IMR-90 (cell line): Measurements from ENCODE around the gene NCOA7. TPM values are rescaled to one million over a fixed set of nuclear protein-coding genes. Genes with fewer than 3 reads are reported as not detected.

Experiments
- ATAC-seq: fragments of 200-7000 bp; cut with Tn5 transposase; 2 replicates; pipeline ENCODE4 v1.9.1; 2020; ENCODE audit warnings: low read depth, mild to moderate bottlenecking, moderate library complexity
- BruUV-seq: library from RNA; stranded (reverse); fragments of 400-500 nt; replicated peaks from 2 replicates; lab custom pipeline; 2021; lab: Mats Ljungman, UMichigan
- CTCF ChIA-PET: fragments of 300-600 bp; formaldehyde crosslinking; extraction: SDS; loops from one replicate; lab custom pipeline; 2021; ENCODE audit warnings: antibody characterized with exemption; lab: Yijun Ruan, JAX
- POLR2A ChIA-PET: fragments of 300-600 bp; sonication (Branson Sonifier 250); formaldehyde crosslinking; loops from one replicate; lab custom pipeline; 2022; ENCODE audit warnings: antibody characterized with exemption; ENCODE audit not compliant: unreplicated experiment; lab: Charles Lee
- DNase-seq: peaks from one replicate; pipeline ENCODE4 v3.0.0; 2013
- H2AFZ ChIP-seq: replicated peaks from 2 replicates; pipeline ENCODE3; 2013; ENCODE audit warnings: low read length, mild to moderate bottlenecking; ENCODE audit not compliant: poor library complexity
- H2AK5ac ChIP-seq: 2 replicates; pipeline ENCODE4 v1.6.1; 2013; ENCODE audit warnings: low read depth, low read length, inconsistent platforms
- H2AK9ac ChIP-seq: replicated peaks from 2 replicates; pipeline ENCODE3; 2013; ENCODE audit warnings: mild to moderate bottlenecking, low read depth, low read length, moderate library complexity; ENCODE audit not compliant: poor library complexity
- H2BK120ac ChIP-seq: 2 replicates; pipeline ENCODE4 v1.6.1; 2013; ENCODE audit warnings: low read depth, low read length, inconsistent platforms
- H2BK15ac ChIP-seq: 3 replicates; pipeline ENCODE4 v1.6.1; 2013; ENCODE audit warnings: low read depth, low read length, inconsistent platforms
- H2BK20ac ChIP-seq: 2 replicates; pipeline ENCODE4 v1.6.1; 2013; ENCODE audit warnings: low read depth, mild to moderate bottlenecking, inconsistent platforms, low read length, moderate library complexity
- H2BK5ac ChIP-seq: 2 replicates; pipeline ENCODE4 v1.6.1; 2013; ENCODE audit warnings: mild to moderate bottlenecking, low read depth, low read length, inconsistent platforms; ENCODE audit not compliant: poor library complexity, severe bottlenecking
- H3K14ac ChIP-seq: replicated peaks from 2 replicates; pipeline ENCODE4 v1.6.1; 2013; ENCODE audit warnings: low read depth, low read length, inconsistent platforms
- H3K18ac ChIP-seq: 2 replicates; pipeline ENCODE4 v1.6.1; 2013; ENCODE audit warnings: low read depth, low read length, control low read depth
- H3K23ac ChIP-seq: 2 replicates; pipeline ENCODE4 v1.6.1; 2013; ENCODE audit warnings: low read depth, low read length, inconsistent platforms
- H3K27ac ChIP-seq: 2 replicates; pipeline ENCODE4 v1.5.1; 2013; ENCODE audit warnings: mild to moderate bottlenecking, control low read depth, low read length; ENCODE audit not compliant: insufficient read depth
- H3K27me3 ChIP-seq: 2 replicates; pipeline ENCODE4 v1.6.1; 2013; ENCODE audit warnings: low read length; ENCODE audit not compliant: control insufficient read depth, insufficient read depth
- H3K36me3 ChIP-seq: 2 replicates; pipeline ENCODE4 v1.6.1; 2013; ENCODE audit warnings: low read length, mixed read lengths; ENCODE audit not compliant: control insufficient read depth, insufficient read depth
- H3K4ac ChIP-seq: 2 replicates; pipeline ENCODE4 v1.6.1; 2013; ENCODE audit warnings: low read depth, low read length, inconsistent platforms
- H3K4me1 ChIP-seq: 2 replicates; pipeline ENCODE4 v1.6.1; 2013; ENCODE audit warnings: low read length, mixed read lengths; ENCODE audit not compliant: control insufficient read depth, insufficient read depth
- H3K4me2 ChIP-seq: 2 replicates; pipeline ENCODE4 v1.6.1; 2013; ENCODE audit warnings: low read depth, mild to moderate bottlenecking, control low read depth, low read length, moderate library complexity
- H3K4me3 ChIP-seq: 2 replicates; pipeline ENCODE4 v1.5.1; 2013; ENCODE audit warnings: low read depth, mild to moderate bottlenecking, control low read depth, low read length, moderate library complexity; ENCODE audit not compliant: insufficient read depth
- H3K56ac ChIP-seq: 2 replicates; pipeline ENCODE4 v1.6.1; 2013; ENCODE audit warnings: low read length, inconsistent platforms; ENCODE audit not compliant: insufficient read depth; ENCODE audit errors: extremely low read depth
- H3K79me1 ChIP-seq, 2 experiments: 2 replicates each; pipeline ENCODE4 v1.6.1; 2013; ENCODE audit warnings: low read length in 2 of 2, inconsistent platforms in 1 of 2, low read depth in 1 of 2
- H3K9ac ChIP-seq: 2 replicates; pipeline ENCODE4 v1.6.1; 2013; ENCODE audit warnings: low read depth, low read length, control low read depth
- H3K9me1 ChIP-seq: 2 replicates; pipeline ENCODE4 v1.6.1; 2013; ENCODE audit warnings: low read length, inconsistent platforms; ENCODE audit not compliant: insufficient read depth
- H3K9me3 ChIP-seq: 2 replicates; pipeline ENCODE4 v1.6.1; 2013; ENCODE audit warnings: low read length; ENCODE audit not compliant: control insufficient read depth, insufficient read depth
- H4K20me1 ChIP-seq: 2 replicates; pipeline ENCODE4 v1.6.1; 2013; ENCODE audit warnings: low read length, inconsistent platforms; ENCODE audit not compliant: insufficient read depth
- H4K5ac ChIP-seq: 2 replicates; pipeline ENCODE4 v1.6.1; 2013; ENCODE audit warnings: mild to moderate bottlenecking, low read depth, low read length, control low read depth
- H4K8ac ChIP-seq, 2 experiments: 2 replicates each; pipeline ENCODE4 v1.6.1; 2013; ENCODE audit warnings: low read depth in 2 of 2, low read length in 2 of 2, control low read depth in 1 of 2, inconsistent platforms in 1 of 2
- H4K91ac ChIP-seq: 2 replicates; pipeline ENCODE4 v1.6.1; 2013; ENCODE audit warnings: low read depth, low read length, inconsistent platforms; ENCODE audit not compliant: insufficient read depth
- BHLHE40 ChIP-seq: fragments of 150-350 bp; IDR thresholded peaks from 2 replicates; pipeline ENCODE4 v1.6.1; 2016; ENCODE audit warnings: mild to moderate bottlenecking, low read depth, low read length
- CHD1 ChIP-seq: IDR thresholded peaks from 2 replicates; pipeline ENCODE4 v1.6.1; 2012; ENCODE audit warnings: low read depth, low read length, improper control_type of control experiment
- CTCF ChIP-seq: conservative IDR thresholded peaks from 2 replicates; pipeline ENCODE4 v1.5.1; 2012; ENCODE audit warnings: mild to moderate bottlenecking, low read depth, low read length, improper control_type of control experiment
- FOS ChIP-seq: fragments of 150-350 bp; IDR thresholded peaks from 2 replicates; pipeline ENCODE4 v1.6.1; 2016; ENCODE audit warnings: low read depth, low read length
- MAFK ChIP-seq: IDR thresholded peaks from 2 replicates; pipeline ENCODE4 v1.6.1; 2012; ENCODE audit warnings: low read depth, low read length, improper control_type of control experiment
- MAZ ChIP-seq: IDR thresholded peaks from 2 replicates; pipeline ENCODE4 v1.6.1; 2012; ENCODE audit warnings: low read depth, mild to moderate bottlenecking, low read length, improper control_type of control experiment, moderate library complexity, borderline replicate concordance
- MXI1 ChIP-seq: IDR thresholded peaks from 2 replicates; pipeline ENCODE4 v1.6.1; 2012; ENCODE audit warnings: low read depth, mild to moderate bottlenecking, low read length, moderate library complexity, borderline replicate concordance
- NFE2L2 ChIP-seq: fragments of 150-350 bp; IDR thresholded peaks from 2 replicates; pipeline ENCODE4 v1.6.1; 2016; ENCODE audit warnings: low read depth, mild to moderate bottlenecking, low read length
- POLR2A ChIP-seq: IDR thresholded peaks from 2 replicates; pipeline ENCODE4 v1.6.1; 2012; ENCODE audit warnings: mild to moderate bottlenecking, low read depth, low read length
- RAD21 ChIP-seq: IDR thresholded peaks from 2 replicates; pipeline ENCODE4 v1.6.1; 2012; ENCODE audit warnings: low read length, improper control_type of control experiment
- RCOR1 ChIP-seq: IDR thresholded peaks from 2 replicates; pipeline ENCODE4 v1.6.1; 2012; ENCODE audit warnings: mild to moderate bottlenecking, low read length, improper control_type of control experiment; ENCODE audit not compliant: insufficient replicate concordance
- SMC3 ChIP-seq: fragments of 150-350 bp; IDR thresholded peaks from 2 replicates; pipeline ENCODE4 v1.6.1; 2016; ENCODE audit warnings: low read depth, mild to moderate bottlenecking, antibody characterized with exemption, low read length, moderate library complexity
- USF2 ChIP-seq: fragments of 150-350 bp; IDR thresholded peaks from 2 replicates; pipeline ENCODE4 v1.6.1; 2017; ENCODE audit warnings: mild to moderate bottlenecking, antibody characterized with exemption, low read length, low read depth
- WGBS, 2 experiments: methylation state at CpG; one replicate each; pipeline versions ENCODE4 v1.1.5 to v1.1.7; 2013; ENCODE audit warnings: missing lambda C conversion rate in 2 of 2; ENCODE audit not compliant: insufficient read length in 1 of 2; ENCODE audit errors: extremely low coverage in 2 of 2; 5-methylcytosine and 5-hydroxymethylcytosine counted together
- dilution Hi-C: fragments of 300-500 bp; cut with HindIII; formaldehyde crosslinking; loops from one replicate; pipeline ENCODE4 v1.14.3; 2018; ENCODE audit warnings: low sequenced_read_pairs; ENCODE audit not compliant: unreplicated experiment
- in situ Hi-C: fragments of 300-500 bp; cut with MboI; formaldehyde crosslinking; loops from 3 replicates; pipeline ENCODE4 v1.14.3; 2019; ENCODE audit warnings: low sequenced_read_pairs, inconsistent platforms, mixed read lengths
- intact Hi-C: fragments of 100-400 bp; cut with micrococcal nuclease; formaldehyde crosslinking; loops from 2 replicates; pipeline ENCODE4 v1.10.0; 2022
- polyA plus RNA-seq, 3 experiments: library from polyadenylated mRNA; depleted of rRNA; stranded (reverse); fragments of >200 nt; gene quantifications; 2 replicates each; pipeline ENCODE4 v1.2.3, GENCODE V29; 2012; ENCODE audit warnings: low replicate concordance in 1 of 3
- total RNA-seq: library from RNA; depleted of rRNA; stranded (reverse); fragments of >200 nt; gene quantifications from 2 replicates; pipeline ENCODE4 v1.2.3, GENCODE V29; 2012

The NCOA7 gene
- total and polyA plus RNA-seq, 2 of the 4 experiments (the other 2 are of a cell fraction), result 12.6 to 12.9 TPM

- no TSS peak for BruUV-seq
- no peak overlapping the region for H2BK5ac ChIP-seq
- in situ Hi-C loops (no loop called here), intact Hi-C loops (loop anchor here (5.0 kb wide), 1 partner anchor 383 kb away; no protein-coding TSS in a partner anchor), dilution Hi-C loops (no loop called here)
- DNase-seq, result no peak
- ATAC-seq, result no peak
- ChIA-PET CTCF (interaction anchor here (0.9 to 1.3 kb wide), 2 partner anchors 8 to 431 kb away, joined by 3 read pairs; no protein-coding TSS in a partner anchor), POLR2A (interaction anchor here (0.7 kb wide), 1 partner anchor 195 kb away, joined by 3 read pairs; no protein-coding TSS in a partner anchor)
- WGBS, 2 experiments, result no CpG with 5 or more reads among the region's 6 CpGs
- H4K8ac ChIP-seq, result no peak overlapping the region
- no peaks in the 10 kb centered on the region for H3K79me1 ChIP-seq
- no peak overlapping the region for H2AK9ac ChIP-seq
- no peak overlapping the region for H3K14ac ChIP-seq
- H4K20me1 ChIP-seq, result no peaks in the 10 kb centered on the region
- H3K9me3 ChIP-seq, result no peaks in the 10 kb centered on the region; the same call in 1 of the 2 replicates
- no peak overlapping the region for H4K91ac ChIP-seq
- no peak overlapping the region for H2AK5ac ChIP-seq
- no peak overlapping the region for H3K4me2 ChIP-seq
- H3K27ac ChIP-seq, result no peak overlapping the region
- no peak overlapping the region for H3K56ac ChIP-seq
- H3K4ac ChIP-seq, result no peak overlapping the region
- H2AFZ ChIP-seq, result no peak overlapping the region
- peaks cover 10% of the 10 kb centered on the region for H3K4me1 ChIP-seq
- no peak overlapping the region for H3K4me3 ChIP-seq
- H2BK120ac ChIP-seq, result no peak overlapping the region
- H2BK15ac ChIP-seq, result no peak overlapping the region
- H4K5ac ChIP-seq, result no peak overlapping the region
- H3K9ac ChIP-seq, result no peak overlapping the region
- no peak overlapping the region for H3K23ac ChIP-seq
- no peak overlapping the region for H2BK20ac ChIP-seq
- peaks cover 57% of the 10 kb centered on the region for H3K27me3 ChIP-seq
- no peak overlapping the region for H3K18ac ChIP-seq
- TF ChIP-seq CHD1 (no peak), MXI1 (no peak), RAD21 (no peak), CTCF (no peak), MAFK (no peak), USF2 (no peak), POLR2A (no peak), FOS (no peak), SMC3 (no peak), MAZ (no peak), NFE2L2 (no peak), BHLHE40 (no peak), RCOR1 (no peak)
- no peaks in the 10 kb centered on the region for H3K36me3 ChIP-seq
- no peaks in the 10 kb centered on the region for H3K9me1 ChIP-seq
These were observed 45.3 kb upstream of the NCOA7 start for GRCh38 chr6:125745281-125746018.
